GM12864 (cell line): ENCODE measurements around the gene SEPTIN5.

Experiments used
- DNase-seq: peaks from one replicate; pipeline ENCODE4 v3.0.0-alpha.2; 2011; ENCODE audit warnings: low read depth
- H3K4me3 ChIP-seq: 2 replicates; pipeline ENCODE4 v1.5.1; 2011; ENCODE audit warnings: mild to moderate bottlenecking, low read depth, low read length, control low read depth
- CTCF ChIP-seq: IDR thresholded peaks from 2 replicates; pipeline ENCODE4 v1.5.1; 2011; ENCODE audit warnings: low read depth, mild to moderate bottlenecking, moderate library complexity, low read length, control low read depth, inconsistent platforms; ENCODE audit errors: missing control alignments

The SEPTIN5 gene

DNA sequence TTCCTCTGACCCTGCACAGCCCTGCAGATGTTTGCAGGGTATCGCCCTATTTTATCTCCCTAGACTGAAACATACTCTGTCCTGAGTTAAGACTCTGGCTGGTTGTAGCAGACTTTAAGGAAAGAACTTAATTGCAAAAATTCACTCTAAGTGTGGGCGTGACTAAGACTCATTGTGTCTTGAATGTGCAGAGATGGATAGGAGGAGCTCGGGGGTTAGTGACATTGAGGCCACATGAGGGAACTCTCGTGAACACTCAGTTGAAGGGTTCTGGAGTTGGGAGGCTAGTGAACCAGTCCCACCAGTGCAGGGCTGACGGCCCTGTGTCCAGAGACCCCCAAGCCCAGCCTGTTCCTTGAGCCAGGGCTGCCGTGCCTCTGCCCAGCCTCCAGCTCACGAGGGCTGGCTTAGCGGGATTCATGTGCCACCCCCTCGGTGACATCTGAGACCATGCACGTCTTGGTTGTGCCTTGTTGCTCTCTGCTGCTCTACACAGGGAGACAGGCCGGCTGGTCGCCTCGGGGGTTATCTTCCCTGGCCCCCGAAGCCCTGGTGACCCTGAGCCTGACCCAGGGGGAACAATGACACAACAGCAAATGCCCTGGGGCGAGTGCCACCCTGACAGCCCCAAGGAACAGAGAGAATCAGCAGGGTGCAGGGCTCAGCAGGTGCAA lies 34.8 kb downstream of the SEPTIN5 start:
- no peak overlapping the region for H3K4me3 ChIP-seq
- no peak for DNase-seq
- no peak for TF ChIP-seq CTCF

- no peak for TF ChIP-seq CTCF
- no peak overlapping the region for H3K4me3 ChIP-seq
- DNase-seq: no peak
Observed at GRCh38 chr22:19749876-19750275, 35.6 kb downstream of the SEPTIN5 start.

- H3K4me3 ChIP-seq: no peak overlapping the region
- no peak for DNase-seq
- TF ChIP-seq CTCF: no peak
Observed at GRCh38 chr22:19750507-19751490, 36.5 kb downstream of the SEPTIN5 start.

- no peak for DNase-seq
- TF ChIP-seq CTCF: no peak
- H3K4me3 ChIP-seq: no peak overlapping the region
Observed at GRCh38 chr22:19751497-19752245, 37.4 kb downstream of the SEPTIN5 start.

DNA sequence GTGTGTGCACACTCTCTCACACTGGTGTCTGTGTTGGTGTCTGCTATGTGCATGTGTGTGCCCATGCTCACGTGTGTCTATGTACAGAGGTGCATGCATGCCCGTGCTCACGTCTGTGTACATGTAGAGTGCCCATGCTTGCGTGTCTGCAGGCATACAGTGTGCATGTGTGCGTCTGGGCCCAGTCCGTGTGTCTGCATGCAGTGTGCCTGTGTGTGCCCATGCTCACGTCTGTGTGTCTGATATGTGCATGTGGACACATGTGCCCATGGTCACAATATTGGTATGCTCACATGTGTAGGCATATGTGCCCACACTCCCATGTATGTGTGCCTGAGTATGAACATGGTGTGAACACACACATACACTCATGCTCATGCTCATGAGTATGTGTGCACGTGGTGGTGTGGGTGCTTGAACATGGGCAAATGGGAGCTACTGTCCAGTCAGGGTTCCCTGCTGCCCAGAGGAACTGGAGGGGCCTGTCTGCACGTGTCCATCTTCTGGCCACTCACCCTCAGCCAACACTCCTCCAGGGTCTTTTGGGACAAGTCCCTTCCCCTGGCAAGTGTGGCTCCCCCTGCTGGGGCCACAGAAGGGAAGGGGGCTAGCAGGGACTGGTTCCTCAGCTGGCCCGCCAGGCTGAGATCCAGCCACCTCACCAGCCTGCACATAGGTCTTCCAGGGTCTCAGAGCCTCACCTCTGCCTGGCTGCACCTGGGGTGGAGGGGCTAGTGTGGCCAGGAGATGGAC lies 39.0 kb downstream of the SEPTIN5 start:
- H3K4me3 ChIP-seq: no peak overlapping the region
- peak; percentile 10 for TF ChIP-seq CTCF
- no peak for DNase-seq

DNA sequence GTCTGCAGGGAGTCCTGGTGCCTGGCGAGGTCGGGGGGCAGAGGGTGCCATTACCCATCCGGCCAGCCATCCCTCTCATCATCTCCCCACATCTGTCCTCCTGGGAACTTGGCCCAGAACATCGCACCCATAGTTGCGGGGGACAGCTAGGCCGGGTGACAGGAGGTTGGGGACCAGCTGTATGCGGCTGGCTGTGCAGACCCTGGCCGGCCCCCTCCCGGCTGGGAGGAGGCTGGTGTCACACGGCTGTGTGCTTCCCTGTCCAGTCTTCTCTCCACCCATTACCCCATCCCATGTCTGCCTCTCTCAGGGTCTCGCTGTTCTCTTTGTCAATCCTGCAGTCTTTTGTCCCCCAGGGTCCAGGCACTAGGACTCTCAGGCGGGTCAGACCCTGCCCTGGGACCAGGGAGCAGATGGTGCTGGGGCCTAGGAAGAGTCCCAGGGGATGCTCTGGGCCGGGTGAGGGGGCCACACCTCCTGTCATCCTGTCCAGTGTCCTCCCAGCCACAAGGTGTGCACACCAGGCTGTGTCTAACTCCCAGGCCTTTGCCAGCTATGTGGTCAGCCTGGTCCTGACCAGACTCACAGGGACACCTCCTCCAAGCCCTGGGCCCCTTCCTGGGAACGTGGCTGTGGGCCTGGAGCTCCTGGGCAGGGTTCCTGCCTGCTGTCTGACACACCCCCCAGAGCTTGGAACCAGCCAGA lies 39.8 kb downstream of the SEPTIN5 start:
- no peak overlapping the region for H3K4me3 ChIP-seq
- no peak for DNase-seq
- TF ChIP-seq CTCF: no peak
